Measurements from ENCODE around the gene TINAG. TPM values are rescaled to one million over a fixed set of nuclear protein-coding genes. Genes with fewer than 3 reads are reported as not detected.

The TINAG gene
- total RNA-seq, 4 donors from 2014 or later, result not detected

GRCh38 chr6:54361188-54361587, 52.9 kb downstream of the TINAG start:
- Histone ChIP-seq H3K4me3 (no peak overlapping the region), H3K27me3 (no peaks in the 10 kb centered on the region), H3K27ac (no peak overlapping the region), H3K36me3 (no peaks in the 10 kb centered on the region), H3K9me3 (no peaks in the 10 kb centered on the region), H3K4me1 (no peaks in the 10 kb centered on the region)
- whole genome bisulfite sequencing, result 81% methylated on average over 1 of the region's 1 CpG
- no peak for DNase-seq (ENCODE audit: low spot score in 2 of 2)
- no peak for TF ChIP-seq POLR2AphosphoS5 (IDR thresholded peaks at IDR 0.05)
- TF ChIP-seq EP300 (IDR thresholded peaks at IDR 0.05), result no peak
- TF ChIP-seq, protein P1, sequence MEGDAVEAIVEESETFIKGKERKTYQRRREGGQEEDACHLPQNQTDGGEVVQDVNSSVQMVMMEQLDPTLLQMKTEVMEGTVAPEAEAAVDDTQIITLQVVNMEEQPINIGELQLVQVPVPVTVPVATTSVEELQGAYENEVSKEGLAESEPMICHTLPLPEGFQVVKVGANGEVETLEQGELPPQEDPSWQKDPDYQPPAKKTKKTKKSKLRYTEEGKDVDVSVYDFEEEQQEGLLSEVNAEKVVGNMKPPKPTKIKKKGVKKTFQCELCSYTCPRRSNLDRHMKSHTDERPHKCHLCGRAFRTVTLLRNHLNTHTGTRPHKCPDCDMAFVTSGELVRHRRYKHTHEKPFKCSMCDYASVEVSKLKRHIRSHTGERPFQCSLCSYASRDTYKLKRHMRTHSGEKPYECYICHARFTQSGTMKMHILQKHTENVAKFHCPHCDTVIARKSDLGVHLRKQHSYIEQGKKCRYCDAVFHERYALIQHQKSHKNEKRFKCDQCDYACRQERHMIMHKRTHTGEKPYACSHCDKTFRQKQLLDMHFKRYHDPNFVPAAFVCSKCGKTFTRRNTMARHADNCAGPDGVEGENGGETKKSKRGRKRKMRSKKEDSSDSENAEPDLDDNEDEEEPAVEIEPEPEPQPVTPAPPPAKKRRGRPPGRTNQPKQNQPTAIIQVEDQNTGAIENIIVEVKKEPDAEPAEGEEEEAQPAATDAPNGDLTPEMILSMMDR (IDR thresholded peaks at IDR 0.05), result no peak
- no peak for TF ChIP-seq POLR2A (IDR thresholded peaks at IDR 0.05)

DNA sequence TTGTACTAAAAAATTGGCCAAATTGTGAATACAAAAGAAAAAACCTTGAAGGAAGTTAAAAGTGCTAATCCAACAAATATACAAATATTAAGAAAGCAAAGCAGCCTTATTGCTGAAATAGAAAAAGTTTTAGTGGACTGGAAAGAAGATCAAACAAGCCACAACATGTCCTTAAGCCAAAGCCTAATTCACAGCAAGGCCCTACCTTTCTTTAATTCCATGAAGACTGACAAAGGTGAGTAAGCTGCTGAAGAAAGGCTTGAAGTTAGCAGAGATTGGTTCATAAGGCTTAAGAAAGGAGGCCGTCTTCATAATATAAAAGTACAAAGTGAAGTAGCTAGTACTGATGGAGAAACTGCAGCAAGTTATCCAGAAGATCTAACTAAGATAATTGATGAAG, 53.5 kb downstream of the TINAG start:
- H3K36me3 ChIP-seq, result no peaks in the 10 kb centered on the region
- H3K4me1 ChIP-seq, result no peaks in the 10 kb centered on the region
- no peaks in the 10 kb centered on the region for H3K9me3 ChIP-seq
- H3K27me3 ChIP-seq, result no peaks in the 10 kb centered on the region
- WGBS, result 84% methylated on average over 1 of the region's 1 CpG
- no peak for TF ChIP-seq POLR2AphosphoS5 (IDR thresholded peaks at IDR 0.05)
- H3K27ac ChIP-seq, result no peak overlapping the region
- DNase-seq (ENCODE audit: low spot score in 2 of 2), result no peak
- no peak overlapping the region for H3K4me3 ChIP-seq

GRCh38 chr6:54366667-54367327, 58.6 kb downstream of the TINAG start:
- no peaks in the 10 kb centered on the region for H3K27me3 ChIP-seq
- H3K4me1 ChIP-seq, result no peaks in the 10 kb centered on the region
- DNase-seq (ENCODE audit: low spot score in 2 of 2), result no peak
- H3K4me3 ChIP-seq, result no peak overlapping the region
- H3K36me3 ChIP-seq, result no peaks in the 10 kb centered on the region
- WGBS, result 45% methylated on average over 4 of the region's 4 CpGs
- no peaks in the 10 kb centered on the region for H3K9me3 ChIP-seq
- no peak overlapping the region for H3K27ac ChIP-seq
- TF ChIP-seq POLR2AphosphoS5 (IDR thresholded peaks at IDR 0.05), result no peak

DNA sequence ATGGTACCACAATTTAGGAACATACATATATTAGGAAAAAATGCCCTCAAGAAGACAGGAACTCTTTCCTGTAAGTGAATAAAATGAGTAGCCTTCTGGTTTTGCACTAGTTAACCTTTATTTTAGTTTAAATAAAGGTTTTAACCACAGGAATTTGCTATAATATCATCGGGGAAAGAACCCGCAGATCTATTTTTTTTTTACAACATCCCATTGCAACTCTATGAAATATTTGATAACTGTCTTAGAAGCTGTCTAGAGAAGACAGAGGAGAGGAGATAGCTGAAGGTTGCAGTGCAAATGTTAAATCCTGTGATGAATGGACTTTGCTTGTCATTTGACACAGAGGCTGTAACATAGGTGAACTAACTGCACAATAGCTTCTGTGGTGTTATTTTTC, 69.5 kb downstream of the TINAG start:
- DNase-seq (ENCODE audit: low spot score in 2 of 2), result no peak
- Histone ChIP-seq H3K9me3 (no peaks in the 10 kb centered on the region), H3K4me3 (no peak overlapping the region), H3K27me3 (peaks cover 2% of the 10 kb centered on the region), H3K4me1 (no peaks in the 10 kb centered on the region), H3K36me3 (no peaks in the 10 kb centered on the region), H3K27ac (no peak overlapping the region)
- TF ChIP-seq EP300 (IDR thresholded peaks at IDR 0.05) (no peak), POLR2AphosphoS5 (IDR thresholded peaks at IDR 0.05) (no peak)
- TF ChIP-seq, protein P1 (IDR thresholded peaks at IDR 0.05), result no peak
- 67% methylated on average over 2 of the region's 2 CpGs for WGBS

- no peaks in the 10 kb centered on the region for H3K4me1 ChIP-seq
Measured at GRCh38 chr6:54386295-54386694, 78.1 kb downstream of the TINAG start.

GRCh38 chr6:54390362-54390761, 82.1 kb downstream of the TINAG start:
- Histone ChIP-seq H3K27ac (no peak overlapping the region), H3K4me3 (no peak overlapping the region), H3K4me1 (no peaks in the 10 kb centered on the region), H3K36me3 (no peaks in the 10 kb centered on the region), H3K9me3 (no peaks in the 10 kb centered on the region), H3K27me3 (no peaks in the 10 kb centered on the region)
- no peak for TF ChIP-seq EP300 (IDR thresholded peaks at IDR 0.05)
- TF ChIP-seq, protein P1 (IDR thresholded peaks at IDR 0.05), result no peak
- TF ChIP-seq POLR2A (IDR thresholded peaks at IDR 0.05), result no peak
- no peak for TF ChIP-seq POLR2AphosphoS5 (IDR thresholded peaks at IDR 0.05)
- no peak for DNase-seq (ENCODE audit: low spot score in 2 of 2)

More at GRCh38 chr6:54386295-54386694, 78.1 kb downstream of the TINAG start:
- H3K27ac ChIP-seq, result no peak overlapping the region
- H3K27me3 ChIP-seq, result no peaks in the 10 kb centered on the region
- H3K36me3 ChIP-seq, result no peaks in the 10 kb centered on the region
- 95% methylated on average over 5 of the region's 5 CpGs for WGBS
- DNase-seq (ENCODE audit: low spot score in 2 of 2), result no peak
- TF ChIP-seq POLR2A (IDR thresholded peaks at IDR 0.05), result no peak
- TF ChIP-seq, protein P1 (IDR thresholded peaks at IDR 0.05), result no peak
- no peak for TF ChIP-seq POLR2AphosphoS5 (IDR thresholded peaks at IDR 0.05)
- no peak for TF ChIP-seq EP300 (IDR thresholded peaks at IDR 0.05)
- H3K9me3 ChIP-seq, result no peaks in the 10 kb centered on the region
- H3K4me3 ChIP-seq, result no peak overlapping the region

All from suprapubic skin (tissue), 4 donors.